Measurements from ENCODE around the gene ADAM33. TPM values are rescaled to one million over a fixed set of nuclear protein-coding genes. Genes with fewer than 3 reads are reported as not detected.
A peak's percentile ranks its signal among the peaks of the same experiment; 100 is the strongest.

Gene ADAM33
- total RNA-seq, 2 donors from 2014 or later = 52.0 to 70.3 TPM

- DNase-seq (ENCODE audit: low spot score) = no peak
- intact Hi-C loops (cut with DNase I) = loop anchor here (2.0 kb wide), 1 partner anchor 35 kb away; no protein-coding TSS in a partner anchor
Observed at GRCh38 chr20:3711484-3711941, 29.7 kb upstream of the ADAM33 start.

- DNase-seq (ENCODE audit: low spot score) = peak; percentile 92
- intact Hi-C loops (cut with DNase I) = loop anchor here (2.0 kb wide), 1 partner anchor 34 kb away; no protein-coding TSS in a partner anchor
Observed at GRCh38 chr20:3710703-3711483, 29.1 kb upstream of the ADAM33 start.

- no peak for DNase-seq (ENCODE audit: low spot score)
- intact Hi-C loops (cut with DNase I) = loop anchor here (2.0 kb wide), 1 partner anchor 33 kb away; no protein-coding TSS in a partner anchor
Observed at GRCh38 chr20:3710011-3710466, 28.2 kb upstream of the ADAM33 start.

GRCh38 chr20:3707508-3707899 is 25.7 kb upstream of the ADAM33 start:
- DNase-seq (ENCODE audit: low spot score) = no peak
- intact Hi-C loops (cut with DNase I) = no loop called here

GRCh38 chr20:3706774-3707507 is 25.1 kb upstream of the ADAM33 start:
- intact Hi-C loops (cut with DNase I) = no loop called here
- no peak for DNase-seq (ENCODE audit: low spot score)

GRCh38 chr20:3705970-3706739 is 24.3 kb upstream of the ADAM33 start:
- no peak for DNase-seq (ENCODE audit: low spot score)
- intact Hi-C loops (cut with DNase I) = no loop called here

GRCh38 chr20:3705491-3705969 is 23.7 kb upstream of the ADAM33 start:
- intact Hi-C loops (cut with DNase I) = no loop called here
- no peak for DNase-seq (ENCODE audit: low spot score)

- no peak for DNase-seq (ENCODE audit: low spot score)
Observed at GRCh38 chr20:3704087-3704486, 22.3 kb upstream of the ADAM33 start.

GRCh38 chr20:3702611-3703391 is 21.0 kb upstream of the ADAM33 start:
- intact Hi-C loops (cut with DNase I) = no loop called here
- DNase-seq (ENCODE audit: low spot score) = no peak

More at GRCh38 chr20:3704087-3704486, 22.3 kb upstream of the ADAM33 start:
- intact Hi-C loops (cut with DNase I) = no loop called here

- no peak for DNase-seq (ENCODE audit: low spot score)
- intact Hi-C loops (cut with DNase I) = no loop called here
Observed at GRCh38 chr20:3701061-3701998, 19.5 kb upstream of the ADAM33 start.

GRCh38 chr20:3699037-3699436 is 17.2 kb upstream of the ADAM33 start:
- intact Hi-C loops (cut with DNase I) = no loop called here
- DNase-seq (ENCODE audit: low spot score) = no peak

GRCh38 chr20:3698591-3699001 is 16.8 kb upstream of the ADAM33 start:
- intact Hi-C loops (cut with DNase I) = no loop called here
- no peak for DNase-seq (ENCODE audit: low spot score)

GRCh38 chr20:3697588-3698305 is 15.9 kb upstream of the ADAM33 start:
- intact Hi-C loops (cut with DNase I) = no loop called here
- DNase-seq (ENCODE audit: low spot score) = no peak

- DNase-seq (ENCODE audit: low spot score) = no peak
- intact Hi-C loops (cut with DNase I) = no loop called here
Observed at GRCh38 chr20:3696745-3697587, 15.2 kb upstream of the ADAM33 start.

GRCh38 chr20:3696200-3696599 is 14.4 kb upstream of the ADAM33 start:
- intact Hi-C loops (cut with DNase I) = no loop called here
- DNase-seq (ENCODE audit: low spot score) = no peak

GRCh38 chr20:3694864-3695263 is 13.1 kb upstream of the ADAM33 start:
- intact Hi-C loops (cut with DNase I) = no loop called here

More at GRCh38 chr20:3694864-3695263, 13.1 kb upstream of the ADAM33 start:
- DNase-seq (ENCODE audit: low spot score) = no peak

All from posterior vena cava (tissue), 2 donors.